Medulla oblongata (tissue), 1 donor: ENCODE data around the gene NAA80.
A peak's percentile ranks its signal among the peaks of the same experiment; 100 is the strongest.
"Not testable (repeated sequence)": the region's sequence is repeated elsewhere in the genome, so short reads cannot be mapped to it uniquely, and the experiment has no call there.

Experiments used
- DNase-seq: peaks from one replicate; pipeline ENCODE4 v3.0.0-alpha.2; 2015; ENCODE audit errors: extremely low spot score

Gene NAA80

GRCh38 chr3:50270422-50271224 lies 28.6 kb downstream of the NAA80 start:
- DNase-seq = no peak

DNA sequence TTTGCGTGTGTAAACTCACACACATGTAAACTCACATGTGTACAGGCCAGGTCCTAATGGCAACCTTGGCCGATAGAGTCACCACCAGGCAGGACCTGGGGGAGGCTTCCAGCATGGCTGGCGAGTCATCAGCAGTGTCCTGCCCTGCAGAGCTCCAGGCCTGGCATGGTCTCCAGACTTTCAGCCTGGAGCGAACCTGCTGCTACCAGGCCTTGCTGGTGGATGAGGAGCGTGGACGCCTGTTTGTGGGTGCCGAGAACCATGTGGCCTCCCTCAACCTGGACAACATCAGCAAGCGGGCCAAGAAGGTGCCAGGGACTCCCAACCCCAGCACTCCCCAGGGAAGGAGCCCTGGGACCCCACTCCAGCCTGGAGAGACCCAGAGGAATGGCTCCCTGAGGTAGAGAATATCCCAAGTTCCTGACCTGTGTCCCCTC lies 29.2 kb downstream of the NAA80 start:
- no peak for DNase-seq

- DNase-seq = no peak
Measured at GRCh38 chr3:50269460-50269859, 29.7 kb downstream of the NAA80 start.

GRCh38 chr3:50268703-50269451 lies 30.3 kb downstream of the NAA80 start, which contains the start of gene SEMA3B:
Gene SEMA3B (plus strand): TSS chr3:50269147. CDS start chr3:50269241, 94 bp downstream.
- DNase-seq = peak; percentile 70

- DNase-seq = no peak
Measured at GRCh38 chr3:50268276-50268675, 30.9 kb downstream of the NAA80 start.

DNA sequence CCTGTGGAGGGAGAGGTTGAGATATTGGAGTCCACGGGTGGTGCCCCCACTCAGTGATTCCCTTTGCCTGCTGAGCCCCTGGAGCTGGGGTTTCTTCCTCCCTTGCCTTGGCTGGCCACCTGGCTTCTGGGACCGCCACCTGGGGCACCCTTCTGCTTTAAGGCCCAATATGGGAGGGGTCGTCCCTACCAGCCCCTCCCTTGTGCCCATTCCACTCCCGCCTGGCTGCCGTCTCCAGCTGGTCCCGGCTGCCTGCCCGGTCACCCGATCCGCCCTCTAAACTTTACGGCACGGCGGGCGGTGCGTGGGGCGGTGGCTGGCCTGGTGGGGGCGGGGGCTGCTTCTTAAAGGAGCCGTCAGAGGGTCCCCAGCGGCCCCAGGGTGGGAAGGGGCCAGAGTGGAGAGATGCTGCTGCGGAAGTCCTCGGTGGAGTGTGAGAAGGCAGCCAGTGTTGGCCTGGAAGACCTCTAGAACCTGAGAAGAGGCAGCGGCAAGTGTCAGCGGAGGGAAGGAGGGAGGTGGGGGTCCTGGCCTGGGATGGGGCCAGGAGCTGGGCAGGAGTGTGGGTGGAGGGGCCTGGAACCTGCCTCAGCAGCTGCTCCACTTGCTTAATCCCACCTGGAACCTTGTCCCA lies 31.8 kb downstream of the NAA80 start:
- DNase-seq = peak; percentile 66

GRCh38 chr3:50266836-50267235 lies 32.4 kb downstream of the NAA80 start:
- DNase-seq = no peak

- DNase-seq = no peak
Measured at GRCh38 chr3:50266017-50266416, 33.2 kb downstream of the NAA80 start.

- no peak for DNase-seq
Measured at GRCh38 chr3:50265571-50265970, 33.6 kb downstream of the NAA80 start.

DNA sequence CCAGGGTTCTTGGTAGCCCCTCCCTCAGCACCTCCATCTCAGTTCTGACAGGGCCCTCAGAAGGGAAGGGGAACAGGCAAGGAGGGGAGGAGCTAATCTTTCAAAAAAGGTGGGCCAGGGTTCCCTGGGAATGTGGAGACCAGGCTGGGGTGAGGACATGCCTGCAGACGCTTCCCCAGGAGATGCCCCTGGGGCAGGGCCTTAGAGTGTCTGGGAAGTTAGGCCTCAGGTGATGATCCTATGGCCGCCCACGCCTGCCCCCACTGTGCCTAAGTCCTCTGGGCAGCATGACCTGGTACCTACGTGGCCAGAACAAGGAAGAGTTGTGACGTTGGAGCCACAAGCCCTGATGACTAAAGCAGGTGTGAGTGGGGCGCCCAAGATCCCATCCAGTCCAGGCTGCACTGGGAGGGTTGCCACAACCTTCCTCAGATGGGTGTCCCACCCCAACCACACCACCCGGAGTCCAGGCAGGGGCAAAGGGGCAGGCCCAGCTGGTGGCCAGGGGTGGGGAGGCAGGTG lies 34.2 kb downstream of the NAA80 start:
- no peak for DNase-seq

- DNase-seq = peak; percentile 92
Measured at GRCh38 chr3:50264383-50264963, 34.7 kb downstream of the NAA80 start.

GRCh38 chr3:50263478-50264382 lies 35.5 kb downstream of the NAA80 start:
- DNase-seq = no peak

- DNase-seq = no peak
Measured at GRCh38 chr3:50262778-50263177, 36.4 kb downstream of the NAA80 start.

- DNase-seq = not testable (repeated sequence)
Measured at GRCh38 chr3:50262200-50262599, 37.0 kb downstream of the NAA80 start.

- no peak for DNase-seq
Measured at GRCh38 chr3:50261505-50261904, 37.7 kb downstream of the NAA80 start.

GRCh38 chr3:50260942-50261441 lies 38.2 kb downstream of the NAA80 start:
- no peak for DNase-seq

DNA sequence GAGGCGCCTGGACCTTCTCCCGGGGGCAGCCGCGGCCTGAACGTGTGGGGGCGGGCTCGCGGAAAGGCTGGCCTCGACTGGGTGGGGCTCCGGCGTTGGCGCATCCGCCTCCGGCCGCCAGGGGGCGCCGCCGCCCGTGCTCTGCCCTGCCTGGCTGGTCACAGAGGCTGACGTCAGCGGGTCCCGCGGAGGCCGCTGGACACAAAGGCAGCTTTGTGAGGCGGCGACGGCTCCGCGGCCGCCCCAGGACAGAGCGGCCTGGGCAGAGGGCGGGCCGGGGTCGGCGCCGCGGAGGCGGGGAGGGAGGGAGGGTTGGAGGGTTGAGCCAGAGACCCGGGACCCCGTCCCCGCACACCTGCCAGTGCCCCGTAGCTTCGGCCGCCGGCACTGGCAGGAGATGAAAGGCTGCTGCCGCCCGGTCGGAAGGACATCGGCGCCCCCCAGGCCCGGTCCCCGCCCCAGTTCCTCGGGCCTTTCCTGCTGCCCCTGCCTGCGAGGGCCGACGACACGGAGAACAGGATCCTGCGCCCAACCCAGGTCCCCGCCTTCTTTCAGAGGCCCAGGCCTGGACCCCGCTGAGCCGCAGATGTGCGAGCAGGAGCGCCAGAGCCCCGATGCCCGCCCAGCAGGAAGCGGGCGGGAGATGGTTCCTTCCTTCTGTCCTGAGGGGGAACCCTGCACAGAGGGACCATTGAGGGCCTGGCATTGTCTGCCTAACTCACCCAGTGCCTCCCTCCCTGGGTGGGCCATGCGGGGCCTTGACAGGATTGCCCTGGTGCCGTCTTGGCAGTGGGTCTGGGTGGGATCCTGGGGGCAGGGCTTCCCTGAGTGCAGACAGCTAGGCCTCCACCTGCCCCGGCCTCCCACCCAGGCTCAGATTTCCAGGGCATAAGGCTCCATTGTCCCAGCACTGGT lies 38.9 kb downstream of the NAA80 start:
- DNase-seq = peak; percentile 97

DNA sequence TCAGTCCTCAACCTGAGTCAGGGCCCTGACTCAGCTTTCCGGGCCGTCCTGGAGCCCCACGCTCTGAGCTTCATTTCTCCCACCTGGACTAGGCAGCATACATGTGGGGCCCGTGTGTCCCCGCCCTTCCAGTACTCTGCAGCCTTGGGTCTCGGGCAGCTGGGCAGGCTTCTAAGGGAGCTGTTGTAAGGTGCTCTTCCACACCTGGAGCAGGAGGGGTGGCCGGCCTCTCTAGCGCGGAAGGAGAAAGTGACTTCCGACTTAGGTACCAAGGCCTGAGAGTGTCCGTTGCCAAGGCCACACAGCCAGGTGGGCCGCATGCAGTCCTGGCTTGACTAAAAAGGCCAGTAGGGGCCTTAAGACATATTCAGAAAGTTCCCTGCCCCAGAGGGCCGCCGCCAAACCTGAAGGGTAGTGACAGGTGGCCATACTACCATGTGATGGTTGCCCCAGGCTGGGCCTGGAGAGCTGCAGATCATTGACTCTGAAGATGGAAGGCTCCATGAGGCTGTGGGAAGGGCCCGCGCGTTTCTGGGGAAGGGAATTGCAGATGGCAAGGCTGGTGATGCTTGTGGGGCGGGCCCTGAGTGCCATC lies 39.7 kb downstream of the NAA80 start:
- no peak for DNase-seq

- no peak for DNase-seq
Measured at GRCh38 chr3:50258979-50259378, 40.2 kb downstream of the NAA80 start.
